Measurements from ENCODE around the gene TSSK3.
A peak's percentile ranks its signal among the peaks of the same experiment; 100 is the strongest.

TSSK3 gene, protein sequence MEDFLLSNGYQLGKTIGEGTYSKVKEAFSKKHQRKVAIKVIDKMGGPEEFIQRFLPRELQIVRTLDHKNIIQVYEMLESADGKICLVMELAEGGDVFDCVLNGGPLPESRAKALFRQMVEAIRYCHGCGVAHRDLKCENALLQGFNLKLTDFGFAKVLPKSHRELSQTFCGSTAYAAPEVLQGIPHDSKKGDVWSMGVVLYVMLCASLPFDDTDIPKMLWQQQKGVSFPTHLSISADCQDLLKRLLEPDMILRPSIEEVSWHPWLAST

GRCh38 chr1:32362474-32363313, at the start of gene TSSK3, which contains the start of gene FAM229A:
TSS of gene TSSK3 (plus strand) at chr1:32362539. CDS start at chr1:32362702, 163 bp downstream.
TSS of gene FAM229A (minus strand) at chr1:32362485. CDS start at chr1:32362091, 394 bp downstream.
- DNase-seq (ENCODE audit: low spot score), result no peak

GRCh38 chr1:32316903-32317277, 45.4 kb upstream of the TSSK3 start:
- no peak for DNase-seq (ENCODE audit: low spot score)

DNA sequence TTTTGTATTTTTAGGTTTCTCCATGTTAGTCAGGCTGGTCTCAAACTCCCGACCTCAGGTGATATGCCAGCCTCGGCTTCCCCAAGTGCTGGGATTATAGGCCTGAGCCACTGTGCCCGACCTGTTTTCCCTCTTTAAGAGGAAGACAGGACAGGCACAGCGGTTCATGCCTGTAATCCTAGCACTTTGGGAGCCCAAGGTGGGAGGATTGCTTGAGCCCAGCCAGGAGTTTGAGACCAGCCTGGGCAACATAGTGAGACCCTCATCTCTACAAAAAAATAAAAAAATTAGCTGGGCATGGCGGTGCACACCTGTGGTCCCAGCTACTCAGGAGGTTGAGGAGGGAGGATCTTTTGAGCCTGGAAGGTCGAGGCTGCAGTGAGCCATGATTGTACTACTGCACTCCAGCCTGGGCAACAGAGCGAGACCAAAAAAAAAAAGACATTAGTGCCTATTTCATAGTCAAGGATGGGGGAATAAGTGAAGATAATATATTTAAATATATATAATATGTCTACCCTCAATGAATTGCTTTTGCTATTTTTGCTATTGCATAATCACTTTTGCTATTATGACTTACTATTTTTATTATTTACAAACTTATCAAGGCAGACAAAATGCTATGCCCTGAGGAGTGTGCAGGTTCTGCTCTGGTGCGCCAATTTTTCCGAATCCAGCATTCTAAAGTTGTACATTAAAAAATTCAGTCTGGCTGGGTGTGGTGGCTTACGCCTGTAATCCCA, 44.0 kb upstream of the TSSK3 start:
- no peak for DNase-seq (ENCODE audit: low spot score)

- peak; percentile 46 for DNase-seq (ENCODE audit: low spot score)
Observed at GRCh38 chr1:32321712-32322291, 40.5 kb upstream of the TSSK3 start.

DNA sequence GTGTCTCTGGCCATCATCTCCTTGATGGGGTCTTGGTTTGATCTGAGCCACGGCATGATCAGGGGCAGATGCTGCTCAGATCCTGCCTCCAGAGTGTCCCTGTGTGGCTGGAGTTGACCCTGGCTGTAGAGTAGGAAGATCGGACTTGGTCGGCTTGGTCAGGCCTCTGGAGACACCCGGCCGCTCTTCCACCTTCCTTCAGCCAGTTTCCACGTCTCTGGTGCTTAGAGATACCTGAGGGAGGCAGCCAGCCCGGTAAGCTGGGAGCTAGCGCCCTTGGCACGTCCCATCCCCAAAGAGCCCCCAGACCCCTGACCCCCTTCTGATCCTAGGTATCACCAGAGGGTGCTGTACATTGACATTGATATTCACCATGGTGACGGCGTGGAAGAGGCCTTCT, 35.1 kb upstream of the TSSK3 start:
- DNase-seq (ENCODE audit: low spot score), result no peak

DNA sequence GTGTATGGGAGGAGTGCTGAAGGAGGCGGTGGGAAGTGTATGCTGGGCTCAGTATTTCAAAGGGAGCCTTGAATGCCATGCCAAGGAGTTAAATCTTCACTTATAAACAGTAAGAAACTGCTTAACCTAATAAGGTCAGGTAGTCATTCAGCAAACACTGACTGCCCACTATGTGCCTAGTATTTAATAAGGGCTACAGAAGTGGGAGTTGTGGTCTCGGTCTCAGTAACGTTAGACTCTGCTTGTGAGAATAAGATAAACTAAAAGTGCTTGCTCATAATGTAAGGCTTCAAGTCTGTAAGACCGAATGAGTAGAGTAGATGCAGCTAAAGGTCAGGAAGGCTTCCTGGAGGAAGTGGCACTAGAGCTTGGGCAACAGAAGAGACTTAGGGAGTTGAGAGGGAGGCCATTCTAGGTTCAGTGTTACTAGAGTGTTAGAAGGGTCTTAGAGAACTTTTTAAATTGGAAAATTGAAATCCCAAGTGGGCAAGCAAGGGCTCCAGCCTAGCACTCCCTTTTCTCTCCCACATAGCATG, 32.3 kb upstream of the TSSK3 start:
- no peak for DNase-seq (ENCODE audit: low spot score)

DNA sequence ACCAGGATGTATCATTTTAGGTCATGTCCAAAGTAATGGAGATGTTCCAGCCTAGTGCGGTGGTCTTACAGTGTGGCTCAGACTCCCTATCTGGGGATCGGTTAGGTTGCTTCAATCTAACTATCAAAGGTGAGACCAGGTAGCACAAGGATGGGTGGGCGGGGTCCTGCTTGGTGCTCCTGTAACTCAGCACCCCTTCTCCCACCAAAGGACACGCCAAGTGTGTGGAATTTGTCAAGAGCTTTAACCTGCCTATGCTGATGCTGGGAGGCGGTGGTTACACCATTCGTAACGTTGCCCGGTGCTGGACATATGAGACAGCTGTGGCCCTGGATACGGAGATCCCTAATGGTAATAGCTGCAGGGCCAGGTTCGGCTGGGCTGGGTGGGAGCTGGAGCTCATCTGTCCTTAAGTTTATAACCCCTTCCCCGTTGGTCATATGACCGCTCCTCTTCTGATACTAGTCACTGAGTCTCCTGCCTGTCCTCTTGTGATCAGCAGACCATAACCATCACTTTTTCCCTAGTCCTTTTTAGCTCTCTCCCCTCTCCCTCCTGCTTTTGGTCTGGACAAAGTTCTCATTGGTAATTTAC, 31.7 kb upstream of the TSSK3 start:
- no peak for DNase-seq (ENCODE audit: low spot score)

- DNase-seq (ENCODE audit: low spot score), result no peak
Observed at GRCh38 chr1:32331549-32331948, 30.8 kb upstream of the TSSK3 start.

- no peak for DNase-seq (ENCODE audit: low spot score)
Observed at GRCh38 chr1:32332290-32333079, 29.9 kb upstream of the TSSK3 start.

DNA sequence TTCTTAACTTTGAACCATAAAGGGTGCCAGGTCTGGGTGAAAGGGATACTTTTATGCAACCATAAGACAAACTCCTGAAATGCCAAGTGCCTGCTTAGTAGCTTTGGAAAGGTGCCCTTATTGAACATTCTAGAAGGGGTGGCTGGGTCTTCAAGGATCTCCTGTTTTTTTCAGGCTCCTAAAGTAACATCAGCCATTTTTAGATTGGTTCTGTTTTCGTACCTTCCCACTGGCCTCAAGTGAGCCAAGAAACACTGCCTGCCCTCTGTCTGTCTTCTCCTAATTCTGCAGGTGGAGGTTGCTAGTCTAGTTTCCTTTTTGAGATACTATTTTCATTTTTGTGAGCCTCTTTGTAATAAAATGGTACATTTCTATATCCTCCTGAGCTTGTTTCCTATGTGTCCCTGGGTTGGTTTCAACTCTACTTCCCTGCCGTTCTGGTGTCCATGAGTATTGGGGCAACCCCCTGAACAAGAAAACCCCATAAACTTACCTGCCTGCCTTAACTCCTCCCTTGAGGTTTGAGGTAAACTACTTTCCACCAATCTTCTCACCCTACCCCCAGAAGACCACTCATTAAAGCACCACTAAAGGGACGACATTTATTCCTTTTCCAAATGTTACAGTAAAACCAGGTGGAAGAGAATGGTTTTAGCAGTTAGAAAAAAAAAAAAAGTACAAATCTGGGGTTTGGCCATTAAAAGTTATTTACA, 28.9 kb upstream of the TSSK3 start:
- no peak for DNase-seq (ENCODE audit: low spot score)

DNA sequence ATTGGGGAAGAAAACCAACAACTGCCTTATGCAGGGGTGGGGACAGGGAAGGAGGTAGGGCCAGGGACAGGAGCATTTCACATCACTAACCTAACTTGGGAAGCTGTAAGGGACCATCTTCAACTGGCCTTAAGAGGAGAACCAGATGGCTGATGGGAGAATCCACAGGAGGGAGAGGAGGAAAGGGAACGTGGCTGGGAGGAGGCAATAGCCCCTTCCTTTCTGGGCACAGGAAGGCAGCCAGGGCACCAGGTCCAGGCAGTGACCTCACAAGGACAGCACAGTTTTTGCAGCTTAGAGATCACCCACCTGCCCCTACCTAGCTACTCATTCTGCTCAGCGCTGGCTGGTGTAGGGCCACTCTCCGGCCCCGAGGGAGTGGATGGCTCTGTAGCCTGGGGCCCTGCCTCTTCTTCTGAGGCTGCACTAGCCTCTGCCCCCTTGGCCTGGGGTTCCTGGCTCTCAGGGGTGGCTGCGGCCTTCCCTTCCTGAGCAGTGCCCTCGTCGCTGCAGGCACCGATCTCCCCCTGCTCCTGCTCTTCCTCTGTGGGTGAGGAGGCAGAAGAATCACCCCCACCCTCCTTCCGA, 28.0 kb upstream of the TSSK3 start:
- no peak for DNase-seq (ENCODE audit: low spot score)

DNA sequence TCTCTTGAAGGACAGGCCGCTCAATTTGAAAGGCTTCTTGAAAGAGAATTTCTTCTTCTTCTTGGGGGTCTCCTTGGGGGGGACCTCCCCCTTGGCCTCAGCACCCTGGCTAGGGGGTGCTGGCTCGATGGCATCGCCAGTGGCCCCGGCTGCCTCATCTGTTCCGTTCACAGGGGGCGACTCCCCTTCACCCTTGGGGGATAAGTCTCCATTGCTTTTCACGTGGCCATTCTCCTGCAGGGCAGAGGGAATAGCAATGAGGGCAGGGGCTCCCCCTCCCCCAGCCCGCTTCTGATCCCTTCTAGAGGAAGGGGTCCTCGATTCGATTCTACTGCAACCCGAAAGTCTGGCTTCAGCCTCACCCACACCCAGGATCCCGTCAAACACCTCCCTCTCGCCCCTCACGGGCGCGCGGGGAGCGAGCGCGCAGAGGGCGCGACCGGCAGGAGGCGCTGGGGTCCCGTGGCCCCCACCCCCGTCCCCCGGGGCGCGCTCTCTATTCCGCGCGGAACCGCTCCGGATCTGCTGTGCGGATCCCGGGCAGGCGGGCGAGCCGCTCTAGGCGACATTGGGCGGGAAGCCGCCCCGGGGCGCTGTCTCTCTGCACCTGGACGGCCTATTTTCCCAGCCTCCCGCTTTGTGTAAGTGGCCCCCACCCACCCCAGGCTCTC, 27.3 kb upstream of the TSSK3 start:
- peak; percentile 65 for DNase-seq (ENCODE audit: low spot score)

DNA sequence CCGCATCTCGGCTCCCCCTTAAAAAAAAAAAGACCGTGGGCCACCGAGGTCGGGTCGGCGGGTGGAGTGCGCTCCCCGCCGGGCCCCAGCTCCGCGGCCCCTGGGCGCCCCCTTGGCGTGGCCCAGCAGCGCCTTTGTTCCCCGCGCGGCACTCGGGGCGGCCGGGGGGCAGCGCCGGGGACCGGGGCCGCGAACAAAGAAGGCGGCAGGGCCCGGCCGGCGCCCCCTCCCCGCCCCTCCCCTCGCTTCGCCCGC, 26.9 kb upstream of the TSSK3 start:
- no peak for DNase-seq (ENCODE audit: low spot score)

GRCh38 chr1:32335790-32336590, 26.3 kb upstream of the TSSK3 start, which contains the start of gene MARCKSL1:
TSS of gene MARCKSL1 (minus strand) at chr1:32336233. CDS start at chr1:32336033, 200 bp downstream.
- DNase-seq (ENCODE audit: low spot score), result peak; percentile 83

- no peak for DNase-seq (ENCODE audit: low spot score)
Observed at GRCh38 chr1:32336591-32336932, 25.8 kb upstream of the TSSK3 start.

DNA sequence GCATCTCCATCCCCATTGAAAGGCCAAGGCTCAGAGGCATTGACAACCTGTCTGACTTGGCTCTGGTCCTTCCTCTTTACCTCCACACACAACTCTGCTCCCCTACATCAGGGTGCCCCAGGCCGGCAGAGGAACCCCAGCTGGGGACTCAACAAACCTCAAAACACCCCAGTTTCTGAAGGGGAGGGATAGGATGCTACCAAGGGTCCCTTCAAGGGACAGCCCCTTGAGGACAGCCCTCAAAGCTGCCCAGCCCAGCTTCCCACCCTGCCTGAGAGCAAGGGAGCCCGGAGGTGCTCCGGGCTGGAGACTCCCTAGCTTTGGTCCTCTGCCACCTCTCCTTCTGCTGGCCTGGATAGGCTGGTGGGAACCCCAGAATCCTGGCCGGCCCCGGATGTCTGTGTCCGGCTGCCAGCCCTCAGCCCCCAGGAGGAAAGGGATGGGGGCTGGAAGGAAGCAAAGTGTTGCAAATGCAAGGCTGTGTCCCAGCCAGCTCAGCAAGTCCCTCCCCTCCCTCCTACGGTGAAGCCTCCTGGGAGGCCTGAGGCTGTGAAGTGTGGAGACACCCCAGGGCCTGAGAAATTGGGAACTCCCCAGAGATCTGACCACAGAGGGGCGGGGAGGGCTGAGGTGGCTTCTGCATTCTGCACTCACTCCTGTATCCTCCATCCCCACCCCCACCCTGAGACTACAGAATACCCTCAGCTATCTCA, 25.2 kb upstream of the TSSK3 start:
- peak; percentile 48 for DNase-seq (ENCODE audit: low spot score)

DNA sequence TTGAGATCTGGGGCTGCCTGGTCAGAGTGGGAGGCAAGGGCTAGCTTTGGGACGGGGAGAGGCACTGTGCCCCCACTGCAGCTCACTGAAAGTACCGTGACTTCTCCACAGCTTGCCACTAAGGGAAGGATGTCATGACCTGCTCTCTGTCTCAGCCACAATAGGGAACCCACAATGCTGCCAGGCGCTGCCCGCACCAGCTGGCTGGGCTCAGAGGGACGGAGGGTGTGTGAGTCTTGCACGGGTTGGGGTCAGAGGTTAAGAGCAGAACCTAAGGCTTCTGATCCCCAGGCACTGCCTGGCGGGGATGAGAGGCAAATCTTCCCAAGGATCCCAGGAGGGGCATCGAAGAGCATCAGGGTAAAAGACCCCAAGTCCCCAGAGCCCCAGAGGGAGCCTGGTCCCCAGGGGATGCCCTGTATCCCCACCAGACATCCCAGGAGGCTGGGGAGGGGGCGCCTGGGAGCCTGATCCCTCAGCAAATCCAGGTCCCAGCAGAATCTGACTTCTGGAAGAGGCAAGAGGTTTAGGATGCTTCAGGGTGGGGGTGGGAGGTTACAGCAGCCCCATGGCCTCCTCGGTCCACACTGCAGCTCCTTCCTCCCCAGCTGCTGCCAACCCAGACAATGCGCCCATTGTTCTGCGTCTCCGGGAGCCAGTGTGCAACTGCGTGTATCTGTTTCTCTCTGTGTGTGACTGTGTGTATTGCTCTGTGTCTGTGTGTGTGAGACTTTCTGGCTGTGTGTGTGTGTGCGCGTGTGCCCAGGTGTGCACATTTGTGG, 24.3 kb upstream of the TSSK3 start:
- no peak for DNase-seq (ENCODE audit: low spot score)
